GM12878 (cell line): ENCODE measurements around the gene SORCS2. TPM values are rescaled to one million over a fixed set of nuclear protein-coding genes. Genes with fewer than 3 reads are reported as not detected.

Source experiments
- ATAC-seq: fragments of 200-7000 bp; cut with Tn5 transposase; 3 replicates; pipeline ENCODE4 v1.9.1; 2020; ENCODE audit warnings: mild to moderate bottlenecking, moderate library complexity
- BruUV-seq: library from RNA; stranded (reverse); fragments of 400-500 nt; replicated peaks from 2 replicates; lab custom pipeline; 2021; lab: Mats Ljungman, UMichigan
- CTCF ChIA-PET: fragments of 300-600 bp; sonication (Branson Sonifier 250); formaldehyde crosslinking; extraction: SDS; loops from one replicate; lab custom pipeline; 2021; ENCODE audit warnings: inconsistent platforms; lab: Yijun Ruan, JAX
- POLR2A ChIA-PET: fragments of 350-600 bp; formaldehyde crosslinking; extraction: SDS; loops from one replicate; lab custom pipeline; 2021; ENCODE audit warnings: inconsistent platforms; lab: Charles Lee
- RAD21 ChIA-PET: fragments of 300-600 bp; sonication (Branson Sonifier 250); formaldehyde crosslinking; loops from one replicate; lab custom pipeline; 2023; ENCODE audit warnings: antibody characterized with exemption; ENCODE audit not compliant: unreplicated experiment; lab: Charles Lee
- SMC1A ChIA-PET: fragments of 300-600 bp; sonication (Branson Sonifier 250); formaldehyde crosslinking; loops from one replicate; lab custom pipeline; 2023; ENCODE audit not compliant: unreplicated experiment, uncharacterized antibody; lab: Charles Lee
- DNase-seq: peaks from one replicate; pipeline ENCODE4 v3.0.0-alpha.2; 2011; ENCODE audit warnings: low read depth, low spot score
- FAIRE-seq: peaks from 3 replicates; lab custom pipeline; 2011; peaks lifted over from hg19 to GRCh38; lab: Jason Lieb, UNC
- H2AFZ ChIP-seq: 2 replicates; pipeline ENCODE4 v1.6.0; 2011; ENCODE audit warnings: low read depth, low read length, control low read depth; ENCODE audit not compliant: control insufficient read depth
- H3K27ac ChIP-seq: 2 replicates; pipeline ENCODE4 v1.5.1; 2011; ENCODE audit warnings: control low read depth; ENCODE audit not compliant: control insufficient read depth, insufficient read depth
- H3K27me3 ChIP-seq, 2 experiments: replicated peaks in 1 of 2; 2 replicates each; pipeline versions ENCODE4 v1.6.0 to v1.6.1; 2011; ENCODE audit warnings: low read length in 1 of 2; ENCODE audit not compliant: control insufficient read depth in 2 of 2, insufficient read depth in 2 of 2
- H3K36me3 ChIP-seq, 2 experiments: 2 replicates each; pipeline ENCODE4 v1.5.1; 2011; ENCODE audit warnings: low read length in 1 of 2; ENCODE audit not compliant: control insufficient read depth in 2 of 2, insufficient read depth in 2 of 2
- H3K4me1 ChIP-seq: 2 replicates; pipeline ENCODE4 v1.6.1; 2011; ENCODE audit warnings: mild to moderate bottlenecking, low read length, moderate library complexity, mixed read lengths; ENCODE audit not compliant: control insufficient read depth, insufficient read depth
- H3K4me2 ChIP-seq: 2 replicates; pipeline ENCODE4 v1.6.0; 2011; ENCODE audit warnings: control low read depth; ENCODE audit not compliant: control insufficient read depth, insufficient read depth
- H3K4me3 ChIP-seq: fragments of 200-600 bp; sonication (generic); 2 replicates; pipeline ENCODE4 v1.5.1; 2016
- H3K79me2 ChIP-seq: 2 replicates; pipeline ENCODE4 v1.6.0; 2011; ENCODE audit warnings: low read length; ENCODE audit not compliant: control insufficient read depth, insufficient read depth
- H3K9ac ChIP-seq: 2 replicates; pipeline ENCODE4 v1.8.0; 2011; ENCODE audit warnings: low read length, control low read depth, mixed read lengths; ENCODE audit not compliant: control insufficient read depth, insufficient read depth
- H3K9me3 ChIP-seq: replicated peaks from 3 replicates; pipeline ENCODE4 v1.5.1; 2011; ENCODE audit warnings: mild to moderate bottlenecking, low read length; ENCODE audit not compliant: control insufficient read depth, insufficient read depth
- H4K20me1 ChIP-seq: 2 replicates; pipeline ENCODE4 v1.6.0; 2011; ENCODE audit not compliant: control insufficient read depth, insufficient read depth
- FOXM1 ChIP-seq: IDR thresholded peaks from 2 replicates; pipeline ENCODE4 v1.6.1; 2012; ENCODE audit warnings: low read depth, mild to moderate bottlenecking, inconsistent platforms, low read length, moderate library complexity
- HDAC6 ChIP-seq: fragments of 200-600 bp; sonication (generic); IDR thresholded peaks from one replicate; pipeline ENCODE4 v1.8.0; 2017; ENCODE audit warnings: antibody characterized with exemption; ENCODE audit not compliant: unreplicated experiment
- MEF2B ChIP-seq: fragments of 450-650 bp; IDR thresholded peaks from 2 replicates; pipeline ENCODE4 v1.6.1; 2018; ENCODE audit warnings: mild to moderate bottlenecking, moderate library complexity; ENCODE audit not compliant: partially characterized antibody, poor library complexity, severe bottlenecking
- RB1 ChIP-seq: fragments of 450-650 bp; formaldehyde crosslinking; IDR thresholded peaks from 2 replicates; pipeline ENCODE4 v1.6.1; 2017; ENCODE audit warnings: mild to moderate bottlenecking, borderline replicate concordance
- SIX5 ChIP-seq: IDR thresholded peaks from 2 replicates; pipeline ENCODE4 v1.6.1; 2011; ENCODE audit warnings: mild to moderate bottlenecking, low read depth, low read length, moderate library complexity; ENCODE audit not compliant: severe bottlenecking
- SPI1 ChIP-seq: IDR thresholded peaks from 2 replicates; pipeline ENCODE4 v1.6.1; 2011; ENCODE audit warnings: low read depth, mild to moderate bottlenecking, low read length, moderate library complexity, borderline replicate concordance; ENCODE audit not compliant: insufficient read depth
- WGBS: methylation state at CpG from one replicate; pipeline ENCODE4 v1.1.6; 2016; ENCODE audit warnings: low lambda C conversion rate; ENCODE audit not compliant: insufficient replicate concordance, insufficient coverage; ENCODE audit errors: missing lambda C conversion rate; 5-methylcytosine and 5-hydroxymethylcytosine counted together
- in situ Hi-C: fragments of 300-500 bp; cut with MboI; formaldehyde crosslinking; loops from 9 replicates; pipeline ENCODE4 v1.14.3; 2018; ENCODE audit warnings: mixed read lengths
- intact Hi-C: fragments of 100-400 bp; cut with micrococcal nuclease; formaldehyde crosslinking; loops from one replicate; pipeline ENCODE4 v1.14.2; 2022; ENCODE audit not compliant: unreplicated experiment
- polyA plus RNA-seq, 11 experiments: library from polyadenylated mRNA; depleted of rRNA in 4 of 11; unstranded in 6 of 11; stranded (reverse) in 5 of 11; fragments of >200 nt; fragmentation: Nextera tagmentation in 4 of 11; fragmentation: Illumina TruSeq in 1 of 11; extraction: Ambion mirVana in 4 of 11; extraction: Trizol in 1 of 11; gene quantifications; 1 replicate in 1 of 11; 2 replicates in 10 of 11; pipeline versions ENCODE4 v1.2.1 to v1.2.3, GENCODE V29; 2011 to 2016; ENCODE audit warnings: inconsistent platforms in 2 of 11, missing spikeins in 2 of 11, low read depth in 1 of 11
- total RNA-seq, 4 experiments: library from RNA; depleted of rRNA in 3 of 4; stranded (reverse); fragments of >200 nt in 3 of 4; fragmentation: Illumina TruSeq in 1 of 4; extraction: Trizol in 1 of 4; gene quantifications; 2 replicates each; pipeline versions ENCODE4 v1.2.1 to v1.2.3, GENCODE V29; 2013 to 2021
- TF ChIP-seq, protein P1 (sequence below): fragments of 150-350 bp; IDR thresholded peaks from 2 replicates; pipeline ENCODE4 v1.6.1; 2016; ENCODE audit warnings: low read depth, low read length
- TF ChIP-seq, protein P2 (sequence below): fragments of 450-650 bp; formaldehyde crosslinking; IDR thresholded peaks from 2 replicates; pipeline ENCODE4 v1.4.0; 2022; ENCODE audit warnings: mild to moderate bottlenecking, moderate library complexity

Gene SORCS2
- total and polyA plus RNA-seq, 10 of the 15 experiments (the other 5 are each of a cell fraction or from before 2014, with no cell fraction given), result 0.01 to 0.15 (median 0.05) TPM; not detected in 5

GRCh38 chr4:7565483-7565882 is 373.1 kb downstream of the SORCS2 start:
- ChIA-PET CTCF (no interaction called here), POLR2A (no interaction called here), SMC1A (no interaction called here), RAD21 (no interaction called here)
- H3K9me3 ChIP-seq, result no peaks in the 10 kb centered on the region; the same call in 2 of the 3 replicates
- no peaks in the 10 kb centered on the region for H3K27me3 ChIP-seq
- whole genome bisulfite sequencing, result 0% methylated on average over 4 of the region's 4 CpGs
- H3K36me3 ChIP-seq, result no peaks in the 10 kb centered on the region
- DNase-seq (no peak), FAIRE-seq (no peak), ATAC-seq (no peak)
- no peak overlapping the region for H2AFZ ChIP-seq
- no peak overlapping the region for H3K4me3 ChIP-seq
- H3K79me2 ChIP-seq, result no peaks in the 10 kb centered on the region
- intact Hi-C loops (no loop called here), in situ Hi-C loops (no loop called here)
- no peaks in the 10 kb centered on the region for H3K4me1 ChIP-seq
- H4K20me1 ChIP-seq, result no peaks in the 10 kb centered on the region
- H3K4me2 ChIP-seq, result no peak overlapping the region
- H3K9ac ChIP-seq, result no peak overlapping the region
- TF ChIP-seq SIX5 (no peak), RB1 (no peak), MEF2B (no peak)
- H3K27ac ChIP-seq, result no peak overlapping the region
- no TSS peak for BruUV-seq

- FAIRE-seq (no peak), ATAC-seq (no peak), DNase-seq (no peak)
- Histone ChIP-seq H3K9ac (no peak overlapping the region), H3K9me3 (no peaks in the 10 kb centered on the region; the same call in 2 of the 3 replicates), H3K4me3 (no peak overlapping the region), H3K79me2 (no peaks in the 10 kb centered on the region), H3K27me3 (no peaks in the 10 kb centered on the region), H4K20me1 (no peaks in the 10 kb centered on the region), H3K36me3 (no peaks in the 10 kb centered on the region), H3K27ac (no peak overlapping the region), H2AFZ (no peak overlapping the region), H3K4me2 (no peak overlapping the region), H3K4me1 (no peaks in the 10 kb centered on the region)
- ChIA-PET SMC1A (no interaction called here), RAD21 (no interaction called here), CTCF (no interaction called here), POLR2A (no interaction called here)
- BruUV-seq, result no TSS peak
- 41% methylated on average over 25 of the region's 25 CpGs for WGBS
- in situ Hi-C loops, result no loop called here
- intact Hi-C loops, result no loop called here
- TF ChIP-seq FOXM1 (no peak), HDAC6 (no peak), SPI1 (no peak)
- TF ChIP-seq, protein P1, sequence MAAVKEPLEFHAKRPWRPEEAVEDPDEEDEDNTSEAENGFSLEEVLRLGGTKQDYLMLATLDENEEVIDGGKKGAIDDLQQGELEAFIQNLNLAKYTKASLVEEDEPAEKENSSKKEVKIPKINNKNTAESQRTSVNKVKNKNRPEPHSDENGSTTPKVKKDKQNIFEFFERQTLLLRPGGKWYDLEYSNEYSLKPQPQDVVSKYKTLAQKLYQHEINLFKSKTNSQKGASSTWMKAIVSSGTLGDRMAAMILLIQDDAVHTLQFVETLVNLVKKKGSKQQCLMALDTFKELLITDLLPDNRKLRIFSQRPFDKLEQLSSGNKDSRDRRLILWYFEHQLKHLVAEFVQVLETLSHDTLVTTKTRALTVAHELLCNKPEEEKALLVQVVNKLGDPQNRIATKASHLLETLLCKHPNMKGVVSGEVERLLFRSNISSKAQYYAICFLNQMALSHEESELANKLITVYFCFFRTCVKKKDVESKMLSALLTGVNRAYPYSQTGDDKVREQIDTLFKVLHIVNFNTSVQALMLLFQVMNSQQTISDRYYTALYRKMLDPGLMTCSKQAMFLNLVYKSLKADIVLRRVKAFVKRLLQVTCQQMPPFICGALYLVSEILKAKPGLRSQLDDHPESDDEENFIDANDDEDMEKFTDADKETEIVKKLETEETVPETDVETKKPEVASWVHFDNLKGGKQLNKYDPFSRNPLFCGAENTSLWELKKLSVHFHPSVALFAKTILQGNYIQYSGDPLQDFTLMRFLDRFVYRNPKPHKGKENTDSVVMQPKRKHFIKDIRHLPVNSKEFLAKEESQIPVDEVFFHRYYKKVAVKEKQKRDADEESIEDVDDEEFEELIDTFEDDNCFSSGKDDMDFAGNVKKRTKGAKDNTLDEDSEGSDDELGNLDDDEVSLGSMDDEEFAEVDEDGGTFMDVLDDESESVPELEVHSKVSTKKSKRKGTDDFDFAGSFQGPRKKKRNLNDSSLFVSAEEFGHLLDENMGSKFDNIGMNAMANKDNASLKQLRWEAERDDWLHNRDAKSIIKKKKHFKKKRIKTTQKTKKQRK, result no peak
- TF ChIP-seq, protein P2, sequence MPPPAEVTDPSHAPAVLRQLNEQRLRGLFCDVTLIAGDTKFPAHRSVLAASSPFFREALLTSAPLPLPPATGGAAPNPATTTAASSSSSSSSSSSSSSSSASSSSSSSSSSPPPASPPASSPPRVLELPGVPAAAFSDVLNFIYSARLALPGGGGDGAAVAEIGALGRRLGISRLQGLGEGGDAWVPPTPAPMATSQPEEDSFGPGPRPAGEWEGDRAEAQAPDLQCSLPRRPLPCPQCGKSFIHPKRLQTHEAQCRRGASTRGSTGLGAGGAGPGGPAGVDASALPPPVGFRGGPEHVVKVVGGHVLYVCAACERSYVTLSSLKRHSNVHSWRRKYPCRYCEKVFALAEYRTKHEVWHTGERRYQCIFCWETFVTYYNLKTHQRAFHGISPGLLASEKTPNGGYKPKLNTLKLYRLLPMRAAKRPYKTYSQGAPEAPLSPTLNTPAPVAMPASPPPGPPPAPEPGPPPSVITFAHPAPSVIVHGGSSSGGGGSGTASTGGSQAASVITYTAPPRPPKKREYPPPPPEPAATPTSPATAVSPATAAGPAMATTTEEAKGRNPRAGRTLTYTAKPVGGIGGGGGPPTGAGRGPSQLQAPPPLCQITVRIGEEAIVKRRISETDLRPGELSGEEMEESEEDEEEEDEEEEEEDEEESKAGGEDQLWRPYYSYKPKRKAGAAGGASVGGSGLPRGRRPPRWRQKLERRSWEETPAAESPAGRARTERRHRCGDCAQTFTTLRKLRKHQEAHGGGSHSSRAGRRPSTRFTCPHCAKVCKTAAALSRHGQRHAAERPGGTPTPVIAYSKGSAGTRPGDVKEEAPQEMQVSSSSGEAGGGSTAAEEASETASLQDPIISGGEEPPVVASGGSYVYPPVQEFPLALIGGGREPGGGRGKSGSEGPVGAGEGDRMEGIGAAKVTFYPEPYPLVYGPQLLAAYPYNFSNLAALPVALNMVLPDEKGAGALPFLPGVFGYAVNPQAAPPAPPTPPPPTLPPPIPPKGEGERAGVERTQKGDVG (CRISPR knock-in tag), result no peak
These were observed 377.8 kb downstream of the SORCS2 start for GRCh38 chr4:7569810-7570783.
